Smooth muscle cell of trachea (primary cell): Measurements from ENCODE around the gene CCDC28A. TPM values are rescaled to one million over a fixed set of nuclear protein-coding genes. Genes with fewer than 3 reads are reported as not detected.

Source experiments
- total RNA-seq: library from RNA; depleted of rRNA; stranded (reverse); fragments of >200 nt; gene quantifications from 2 replicates; pipeline ENCODE4 v1.2.1, GENCODE V29; 2014

Gene CCDC28A
- 10.1 and 26.9 TPM in 2 replicates for total RNA-seq

DNA sequence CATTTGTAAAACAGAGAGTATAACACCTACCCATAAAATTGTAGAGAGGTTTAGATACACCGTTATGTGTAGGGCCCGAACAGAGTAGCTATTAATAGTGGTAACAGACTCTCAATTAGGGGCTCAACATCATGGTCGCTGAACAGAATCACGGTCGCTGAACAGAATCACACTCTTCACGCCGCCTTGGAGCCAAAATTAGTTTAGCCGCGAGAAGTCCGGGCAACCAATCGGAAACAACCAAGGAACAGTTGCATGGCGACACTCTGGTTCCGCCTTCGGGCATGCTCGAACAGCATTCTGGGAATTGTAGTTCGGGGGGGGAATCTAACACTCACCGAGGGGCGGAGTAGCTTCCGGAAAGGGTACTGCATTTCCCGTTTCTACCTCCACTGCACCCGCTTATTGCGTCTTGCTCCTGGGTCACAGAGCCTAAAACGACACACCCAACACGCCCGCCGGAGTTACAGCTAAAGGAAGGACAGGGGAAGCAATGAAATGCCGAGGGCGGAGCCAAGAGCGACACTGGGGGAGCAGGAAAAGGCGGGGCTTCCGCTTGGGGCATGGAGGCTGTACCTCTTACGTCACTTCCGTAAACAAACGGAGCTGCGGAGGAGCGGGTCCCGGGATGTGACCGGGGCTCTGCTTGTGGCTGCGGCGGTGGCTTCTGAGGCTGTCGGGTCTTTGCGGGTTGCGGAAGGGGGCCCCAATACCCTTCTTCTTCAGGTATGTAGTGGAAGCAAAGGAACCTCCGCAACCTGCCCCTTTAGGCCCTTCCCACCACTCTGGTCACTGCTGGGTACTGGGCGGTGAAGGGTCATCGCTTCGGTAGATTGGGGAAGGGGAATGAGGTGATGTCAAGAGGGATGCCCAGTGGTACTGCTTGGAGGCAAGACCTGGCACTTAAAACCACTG is at the start of gene CCDC28A:
Gene CCDC28A (plus strand): TSS at position 593 of the 915 bp plus-strand sequence. CDS start 2,352 bp downstream, outside the sequence.

DNA sequence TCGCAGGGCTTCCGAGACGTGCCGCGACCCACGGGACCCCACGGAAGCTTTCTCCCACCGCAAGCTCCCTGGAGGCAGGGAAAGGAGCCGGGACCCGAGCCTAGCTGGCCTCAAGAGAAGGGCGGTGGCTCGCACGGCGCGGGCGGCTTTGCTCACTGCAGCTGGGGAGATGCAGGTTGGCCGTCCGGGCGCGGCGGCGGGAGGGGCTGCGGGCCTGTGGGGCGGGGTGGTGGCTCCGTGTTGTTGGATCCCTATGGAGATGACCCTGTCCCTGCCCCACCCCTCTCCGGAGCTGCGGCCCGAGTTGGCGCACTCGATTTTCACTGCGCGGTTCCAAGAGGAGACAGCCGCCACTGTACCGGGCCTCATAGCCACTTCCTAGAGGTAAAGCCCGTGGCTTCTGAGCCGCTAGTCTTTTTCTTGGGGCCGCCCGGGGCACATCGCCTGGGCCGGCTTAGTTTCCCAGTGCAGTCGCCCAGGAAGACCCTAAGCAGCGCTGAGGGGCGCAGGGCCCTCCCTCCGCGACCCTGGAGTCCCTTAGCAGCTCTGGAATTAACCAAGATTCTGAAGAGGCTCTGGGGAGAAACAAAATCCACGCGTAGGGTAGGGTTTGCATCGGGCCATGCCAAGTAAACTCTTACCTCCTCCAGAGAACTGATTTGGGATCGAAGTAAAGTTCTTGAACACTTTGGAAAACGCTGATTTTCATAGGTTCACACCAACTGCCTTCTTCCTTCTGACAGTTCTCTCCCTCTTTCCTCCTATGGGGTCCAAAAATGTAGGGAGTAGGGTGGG is 22.4 kb downstream of the CCDC28A start, which contains the start of gene ECT2L:
Gene ECT2L (plus strand): TSS at position 279 of the 795 bp plus-strand sequence. CDS start 17,188 bp downstream, outside the sequence.

Other genes starting within 250 kb of the CCDC28A start
- 0.50 TPM in 1 of 2 replicates, not detected in the other for gene ECT2L, start 22.3 kb downstream of the CCDC28A start, total RNA-seq
- 22.7 and 24.6 TPM in 2 replicates for gene REPS1, start 214.5 kb downstream of the CCDC28A start, total RNA-seq